Measurements from ENCODE around the gene SPECC1.

GRCh38 chr17:20244671-20245070, 235.5 kb downstream of the SPECC1 start:
- TF ChIP-seq, protein P1, sequence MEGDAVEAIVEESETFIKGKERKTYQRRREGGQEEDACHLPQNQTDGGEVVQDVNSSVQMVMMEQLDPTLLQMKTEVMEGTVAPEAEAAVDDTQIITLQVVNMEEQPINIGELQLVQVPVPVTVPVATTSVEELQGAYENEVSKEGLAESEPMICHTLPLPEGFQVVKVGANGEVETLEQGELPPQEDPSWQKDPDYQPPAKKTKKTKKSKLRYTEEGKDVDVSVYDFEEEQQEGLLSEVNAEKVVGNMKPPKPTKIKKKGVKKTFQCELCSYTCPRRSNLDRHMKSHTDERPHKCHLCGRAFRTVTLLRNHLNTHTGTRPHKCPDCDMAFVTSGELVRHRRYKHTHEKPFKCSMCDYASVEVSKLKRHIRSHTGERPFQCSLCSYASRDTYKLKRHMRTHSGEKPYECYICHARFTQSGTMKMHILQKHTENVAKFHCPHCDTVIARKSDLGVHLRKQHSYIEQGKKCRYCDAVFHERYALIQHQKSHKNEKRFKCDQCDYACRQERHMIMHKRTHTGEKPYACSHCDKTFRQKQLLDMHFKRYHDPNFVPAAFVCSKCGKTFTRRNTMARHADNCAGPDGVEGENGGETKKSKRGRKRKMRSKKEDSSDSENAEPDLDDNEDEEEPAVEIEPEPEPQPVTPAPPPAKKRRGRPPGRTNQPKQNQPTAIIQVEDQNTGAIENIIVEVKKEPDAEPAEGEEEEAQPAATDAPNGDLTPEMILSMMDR (IDR thresholded peaks at IDR 0.05): no peak
- TF ChIP-seq POLR2A (IDR thresholded peaks at IDR 0.05): no peak
- TF ChIP-seq POLR2AphosphoS5 (IDR thresholded peaks at IDR 0.05): no peak
